H1 (cell line): ENCODE measurements around the gene GREB1. TPM values are rescaled to one million over a fixed set of nuclear protein-coding genes. Genes with fewer than 3 reads are reported as not detected.

ENCODE experiments used
- CTCF ChIA-PET: fragments of 300-600 bp; sonication (Branson Sonifier 250); formaldehyde crosslinking; loops from one replicate; lab custom pipeline; 2021; ENCODE audit not compliant: partially characterized antibody; lab: Charles Lee
- POLR2A ChIA-PET: fragments of 300-600 bp; sonication (Branson Sonifier 250); formaldehyde crosslinking; loops from one replicate; lab custom pipeline; 2021; ENCODE audit warnings: inconsistent platforms; ENCODE audit not compliant: partially characterized antibody; lab: Charles Lee
- DNase-seq, 2 experiments: peaks; one replicate each; pipeline versions ENCODE4 v3.0.0 to v3.0.0-alpha.2; 2010 to 2022; ENCODE audit warnings: low spot score in 2 of 2, low read depth in 1 of 2, mixed read lengths in 1 of 2
- FAIRE-seq: peaks from 2 replicates; lab custom pipeline; 2011; peaks lifted over from hg19 to GRCh38; lab: Jason Lieb, UNC
- H2AFZ ChIP-seq: 2 replicates; pipeline ENCODE4 v1.8.1; 2012; ENCODE audit warnings: low read length, inconsistent platforms
- H2AK5ac ChIP-seq: 2 replicates; pipeline ENCODE4 v1.6.1; 2013; ENCODE audit warnings: low read depth, low read length
- H2BK120ac ChIP-seq: replicated peaks from 2 replicates; pipeline ENCODE3; 2013; ENCODE audit warnings: low read depth, low read length, inconsistent platforms
- H2BK12ac ChIP-seq: 2 replicates; pipeline ENCODE4 v1.6.1; 2013; ENCODE audit warnings: low read depth, low read length
- H2BK15ac ChIP-seq: 2 replicates; pipeline ENCODE4 v1.6.1; 2013; ENCODE audit warnings: low read length
- H2BK20ac ChIP-seq: 2 replicates; pipeline ENCODE4 v1.6.1; 2013; ENCODE audit warnings: low read length
- H2BK5ac ChIP-seq: 2 replicates; pipeline ENCODE4 v1.6.1; 2013; ENCODE audit warnings: low read depth, low read length
- H3K14ac ChIP-seq: 2 replicates; pipeline ENCODE4 v1.6.1; 2013; ENCODE audit warnings: inconsistent platforms; ENCODE audit not compliant: insufficient read length
- H3K18ac ChIP-seq: 2 replicates; pipeline ENCODE4 v1.6.1; 2013; ENCODE audit warnings: low read length; ENCODE audit errors: extremely low read depth
- H3K23ac ChIP-seq: 2 replicates; pipeline ENCODE4 v1.6.1; 2013; ENCODE audit warnings: inconsistent platforms; ENCODE audit not compliant: insufficient read length
- H3K23me2 ChIP-seq: 2 replicates; pipeline ENCODE4 v1.6.1; 2013; ENCODE audit warnings: low read depth, low read length
- H3K27ac ChIP-seq: 2 replicates; pipeline ENCODE4 v1.6.1; 2011; ENCODE audit warnings: low read depth, low read length, inconsistent platforms
- H3K27me3 ChIP-seq, 4 experiments: replicated peaks in 1 of 4; 1 replicate in 1 of 4; 2 replicates in 3 of 4; pipeline versions ENCODE4 v1.6.1 to v1.8.1; 2011 to 2013; ENCODE audit warnings: low read length in 3 of 4, mild to moderate bottlenecking in 3 of 4, inconsistent platforms in 2 of 4, mixed read lengths in 2 of 4, moderate library complexity in 1 of 4; ENCODE audit not compliant: control insufficient read depth in 3 of 4, insufficient read depth in 3 of 4; ENCODE audit errors: extremely low read depth in 1 of 4
- H3K36me3 ChIP-seq, 4 experiments: 2 replicates each; pipeline versions ENCODE4 v1.6.1 to v1.8.1; 2011 to 2013; ENCODE audit warnings: mild to moderate bottlenecking in 4 of 4, low read length in 3 of 4, moderate library complexity in 2 of 4, control low read depth in 1 of 4, inconsistent platforms in 1 of 4; ENCODE audit not compliant: insufficient read depth in 4 of 4, control insufficient read depth in 2 of 4
- H3K4ac ChIP-seq: replicated peaks from 2 replicates; pipeline ENCODE3; 2013; ENCODE audit warnings: low read length, low read depth, mixed read lengths, inconsistent platforms; ENCODE audit not compliant: insufficient read length
- H3K4me1 ChIP-seq, 4 experiments: replicated peaks in 1 of 4; 1 replicate in 1 of 4; 2 replicates in 3 of 4; pipeline versions ENCODE4 v1.6.1 to v1.8.1; 2011 to 2013; ENCODE audit warnings: low read length in 3 of 4, inconsistent platforms in 2 of 4, mixed read lengths in 1 of 4; ENCODE audit not compliant: insufficient read depth in 4 of 4, control insufficient read depth in 3 of 4
- H3K4me2 ChIP-seq, 2 experiments: 2 replicates each; pipeline versions ENCODE4 v1.6.1 to v1.8.1; 2011 to 2013; ENCODE audit warnings: low read depth in 2 of 2, low read length in 2 of 2, control low read depth in 1 of 2, inconsistent platforms in 1 of 2, mild to moderate bottlenecking in 1 of 2; ENCODE audit not compliant: insufficient read depth in 1 of 2
- H3K4me3 ChIP-seq, 4 experiments: fragments of 200-600, 300-600 bp in 1 of 4; sonication (generic), shearing (Covaris generic), sonication (Bioruptor Twin) in 1 of 4; 2 replicates each; pipeline versions ENCODE4 v1.5.1 to v1.8.1; 2011 to 2016; ENCODE audit warnings: low read length in 4 of 4, low read depth in 3 of 4, control low read depth in 2 of 4, inconsistent platforms in 2 of 4, mild to moderate bottlenecking in 2 of 4, mixed read lengths in 1 of 4, moderate library complexity in 1 of 4; ENCODE audit not compliant: insufficient read depth in 2 of 4; ENCODE audit errors: extremely low read depth in 1 of 4
- H3K56ac ChIP-seq: replicated peaks from 2 replicates; pipeline ENCODE3; 2013; ENCODE audit warnings: low read depth, mild to moderate bottlenecking, mixed read lengths, low read length, inconsistent platforms; ENCODE audit not compliant: insufficient read length
- H3K79me1 ChIP-seq: 2 replicates; pipeline ENCODE4 v1.6.1; 2013; ENCODE audit warnings: low read depth, low read length, control low read depth
- H3K79me2 ChIP-seq, 2 experiments: 2 replicates each; pipeline versions ENCODE4 v1.6.1 to v1.8.1; 2012 to 2013; ENCODE audit warnings: low read length in 2 of 2, mild to moderate bottlenecking in 2 of 2, inconsistent platforms in 1 of 2; ENCODE audit not compliant: insufficient read depth in 2 of 2, control insufficient read depth in 1 of 2
- H3K9ac ChIP-seq, 4 experiments: replicated peaks in 1 of 4; 1 replicate in 1 of 4; 2 replicates in 3 of 4; pipeline versions ENCODE4 v1.6.1 to v1.8.1; 2011 to 2013; ENCODE audit warnings: low read depth in 3 of 4, low read length in 3 of 4, control low read depth in 2 of 4, mild to moderate bottlenecking in 2 of 4, moderate library complexity in 2 of 4, inconsistent platforms in 1 of 4; ENCODE audit errors: extremely low read depth in 1 of 4
- H3K9me3 ChIP-seq, 2 experiments: 2 replicates each; pipeline versions ENCODE4 v1.6.1 to v1.8.1; 2012 to 2013; ENCODE audit warnings: mild to moderate bottlenecking in 2 of 2, moderate library complexity in 2 of 2, control low read depth in 1 of 2, inconsistent platforms in 1 of 2, low read depth in 1 of 2, low read length in 1 of 2, mixed read lengths in 1 of 2; ENCODE audit not compliant: insufficient read depth in 2 of 2
- H4K20me1 ChIP-seq, 2 experiments: replicated peaks in 1 of 2; 2 replicates each; pipeline versions ENCODE3 to v1.8.1; 2011 to 2013; ENCODE audit warnings: inconsistent platforms in 2 of 2, low read length in 2 of 2, mild to moderate bottlenecking in 1 of 2; ENCODE audit not compliant: insufficient read depth in 2 of 2, control insufficient read depth in 1 of 2
- H4K5ac ChIP-seq: 2 replicates; pipeline ENCODE4 v1.6.1; 2013; ENCODE audit warnings: low read length, low read depth, mixed read lengths, inconsistent platforms; ENCODE audit not compliant: insufficient read length
- H4K8ac ChIP-seq: 2 replicates; pipeline ENCODE4 v1.8.0; 2013; ENCODE audit warnings: mild to moderate bottlenecking, moderate library complexity, low read length, inconsistent platforms; ENCODE audit not compliant: insufficient read depth; ENCODE audit errors: extremely low read depth
- H4K91ac ChIP-seq: replicated peaks from 2 replicates; pipeline ENCODE3; 2013; ENCODE audit warnings: low read length, mixed read lengths, inconsistent platforms; ENCODE audit not compliant: insufficient read length
- BCL11A ChIP-seq, 2 experiments: IDR thresholded peaks; one replicate each; pipeline ENCODE4 v1.6.1; 2011; ENCODE audit warnings: low read depth in 2 of 2, low read length in 2 of 2, mild to moderate bottlenecking in 2 of 2
- CTBP2 ChIP-seq: IDR thresholded peaks from 2 replicates; pipeline ENCODE4 v1.7.0; 2011; ENCODE audit warnings: borderline replicate concordance, mild to moderate bottlenecking, moderate library complexity, mixed read lengths, low read length; ENCODE audit not compliant: insufficient read depth, insufficient read length
- CTCF ChIP-seq, 3 experiments: IDR thresholded peaks; 1 replicate in 2 of 3; 2 replicates in 1 of 3; pipeline versions ENCODE4 v1.5.1 to v1.6.1; 2011; ENCODE audit warnings: low read length in 3 of 3, mild to moderate bottlenecking in 3 of 3, inconsistent platforms in 2 of 3, low read depth in 1 of 3, moderate library complexity in 1 of 3; ENCODE audit not compliant: insufficient read depth in 1 of 3; ENCODE audit errors: control extremely low read depth in 1 of 3
- JUND ChIP-seq: IDR thresholded peaks from 2 replicates; pipeline ENCODE4 v1.6.1; 2011; ENCODE audit warnings: mild to moderate bottlenecking, improper control_type of control experiment, low read length
- KDM1A ChIP-seq: fragments of 200-600, 300-600 bp; sonication (generic); IDR thresholded peaks from 2 replicates; pipeline ENCODE4 v1.7.1; 2016; ENCODE audit warnings: mild to moderate bottlenecking, low read length, borderline replicate concordance
- RAD21 ChIP-seq, 2 experiments: IDR thresholded peaks in 1 of 2; conservative IDR thresholded peaks in 1 of 2; 2 replicates each; pipeline ENCODE4 v1.6.1; 2011; ENCODE audit warnings: low read depth in 2 of 2, low read length in 2 of 2, improper control_type of control experiment in 1 of 2, inconsistent platforms in 1 of 2, mild to moderate bottlenecking in 1 of 2, moderate library complexity in 1 of 2
- SIX5 ChIP-seq: IDR thresholded peaks from 2 replicates; pipeline ENCODE4 v1.6.1; 2011; ENCODE audit warnings: mild to moderate bottlenecking, low read depth, low read length
- TBP ChIP-seq: IDR thresholded peaks from 2 replicates; pipeline ENCODE4 v1.6.1; 2011; ENCODE audit warnings: low read depth, low read length, improper control_type of control experiment
- WGBS, 2 experiments: shearing (Covaris generic) in 1 of 2; methylation state at CpG; one replicate each; pipeline versions ENCODE4 v1.1.6 to v1.1.7; 2013 to 2015; ENCODE audit warnings: low lambda C conversion rate in 2 of 2, mixed read lengths in 2 of 2, inconsistent platforms in 1 of 2, low coverage in 1 of 2, missing lambda C conversion rate in 1 of 2; ENCODE audit not compliant: insufficient replicate concordance in 2 of 2, insufficient coverage in 1 of 2, insufficient read length in 1 of 2; ENCODE audit errors: extremely low coverage in 1 of 2, missing lambda C conversion rate in 1 of 2; 5-methylcytosine and 5-hydroxymethylcytosine counted together
- polyA plus RNA-seq, 7 experiments: library from polyadenylated mRNA; depleted of rRNA in 3 of 7; stranded (reverse) in 5 of 7; unstranded in 2 of 7; fragments of >200 nt in 5 of 7; fragments of 200-250 nt in 2 of 7; gene quantifications; 1 replicate in 5 of 7; 2 replicates in 1 of 7; 4 replicates in 1 of 7; pipeline versions ENCODE4 v1.2.1 to v1.2.3, GENCODE V29; 2011 to 2013; ENCODE audit warnings: missing spikeins in 2 of 7, mixed read lengths in 2 of 7
- total RNA-seq: library from RNA; stranded (reverse); fragmentation: NEBNext Ultra II Directional; extraction: Animal tissue kit (Norgen Biotek cat#: 25700); gene quantifications from 2 replicates; pipeline ENCODE4 v1.2.1, GENCODE V29; 2021

Gene GREB1
- total and polyA plus RNA-seq, 2 of the 8 experiments (the other 6 are each of a cell fraction or from before 2014, with no cell fraction given) = 7.9 to 43.4 TPM

GRCh38 chr2:11583840-11584524, 50.1 kb downstream of the GREB1 start:
- H3K27ac ChIP-seq = no peak overlapping the region
- WGBS, 2 experiments = 65% methylated on average over 14 of the region's 14 CpGs; no CpG with 5 or more reads in 1 of the 2 experiments

More at GRCh38 chr2:11583840-11584524, 50.1 kb downstream of the GREB1 start:
- TF ChIP-seq RAD21 (IDR thresholded peaks at IDR 0.05 in 1 of 2, conservative IDR thresholded peaks at IDR 0.05 in 1 of 2; ENCODE audit: low read depth in 2 of 2, low read length in 2 of 2) = peak; percentile 96 to 97
- no peak for TF ChIP-seq CTBP2
- peak; percentile 85 to 95 (median 95) for TF ChIP-seq CTCF (IDR thresholded peaks at IDR 0.05; ENCODE audit: control extremely low read depth in 1 of 3, insufficient read depth in 1 of 3, low read depth in 1 of 3, low read length in 3 of 3)
- no peak for TF ChIP-seq SIX5
- TF ChIP-seq BCL11A (IDR thresholded peaks at IDR 0.05; ENCODE audit: low read depth in 2 of 2, low read length in 2 of 2) = no peak
- peak; percentile 56 for TF ChIP-seq JUND
- no peak for TF ChIP-seq TBP
- no peak for TF ChIP-seq KDM1A
- TF ChIP-seq, all 59 proteins: peak for 3
- Histone ChIP-seq H3K4me2 (no peak overlapping the region), H3K27me3 (no peaks in the 10 kb centered on the region), H3K23ac (no peak overlapping the region), H2BK120ac (no peak overlapping the region), H3K9me3 (no peaks in the 10 kb centered on the region), H4K91ac (no peak overlapping the region), H2BK15ac (no peak overlapping the region), H3K4me3 (no peak overlapping the region), H3K56ac (no peak overlapping the region), H4K8ac (no peak overlapping the region), H4K5ac (no peak overlapping the region), H2AFZ (no peak overlapping the region), H3K18ac (no peak overlapping the region), H3K23me2 (no peaks in the 10 kb centered on the region), H4K20me1 (no peaks in the 10 kb centered on the region), H3K79me2 (no peaks in the 10 kb centered on the region), H3K36me3 (no peaks in the 10 kb centered on the region; a peak in 2 of 8 replicates), H3K4me1 (peaks cover 2 to 4% (median 2%) of the 10 kb centered on the region in 4 experiments; a peak in 5 of 7 replicates), H2BK12ac (no peak overlapping the region), H2AK5ac (no peak overlapping the region), H3K9ac (no peak overlapping the region), H2BK20ac (no peak overlapping the region), H3K4ac (no peak overlapping the region), H3K79me1 (no peaks in the 10 kb centered on the region), H2BK5ac (no peak overlapping the region), H3K14ac (no peak overlapping the region)
- CTCF ChIA-PET = interaction anchor here (0.7 to 19.6 kb wide), 56 partner anchors 10 to 453 kb away, joined by 3 to 558 read pairs (median 4); partner anchors contain the start of genes E2F6 and GREB1
- FAIRE-seq = peak; percentile 78
- POLR2A ChIA-PET = no interaction called here
- peak in 1 of 2 experiments; percentile 82 for DNase-seq
